22Rv1 (cell line): ENCODE measurements around the gene MAN1C1.

Source experiments
- H3K27ac ChIP-seq: fragments of 450-650 bp; 2 replicates; pipeline ENCODE4 v1.5.1; 2017
- CTCF ChIP-seq: fragments of 450-650 bp; IDR thresholded peaks from 2 replicates; pipeline ENCODE4 v1.5.1; 2017; ENCODE audit warnings: mild to moderate bottlenecking
- ZFX ChIP-seq: fragments of 450-650 bp; IDR thresholded peaks from 2 replicates; pipeline ENCODE4 v1.6.1; 2017; ENCODE audit warnings: antibody characterized with exemption, borderline replicate concordance

Gene MAN1C1

DNA sequence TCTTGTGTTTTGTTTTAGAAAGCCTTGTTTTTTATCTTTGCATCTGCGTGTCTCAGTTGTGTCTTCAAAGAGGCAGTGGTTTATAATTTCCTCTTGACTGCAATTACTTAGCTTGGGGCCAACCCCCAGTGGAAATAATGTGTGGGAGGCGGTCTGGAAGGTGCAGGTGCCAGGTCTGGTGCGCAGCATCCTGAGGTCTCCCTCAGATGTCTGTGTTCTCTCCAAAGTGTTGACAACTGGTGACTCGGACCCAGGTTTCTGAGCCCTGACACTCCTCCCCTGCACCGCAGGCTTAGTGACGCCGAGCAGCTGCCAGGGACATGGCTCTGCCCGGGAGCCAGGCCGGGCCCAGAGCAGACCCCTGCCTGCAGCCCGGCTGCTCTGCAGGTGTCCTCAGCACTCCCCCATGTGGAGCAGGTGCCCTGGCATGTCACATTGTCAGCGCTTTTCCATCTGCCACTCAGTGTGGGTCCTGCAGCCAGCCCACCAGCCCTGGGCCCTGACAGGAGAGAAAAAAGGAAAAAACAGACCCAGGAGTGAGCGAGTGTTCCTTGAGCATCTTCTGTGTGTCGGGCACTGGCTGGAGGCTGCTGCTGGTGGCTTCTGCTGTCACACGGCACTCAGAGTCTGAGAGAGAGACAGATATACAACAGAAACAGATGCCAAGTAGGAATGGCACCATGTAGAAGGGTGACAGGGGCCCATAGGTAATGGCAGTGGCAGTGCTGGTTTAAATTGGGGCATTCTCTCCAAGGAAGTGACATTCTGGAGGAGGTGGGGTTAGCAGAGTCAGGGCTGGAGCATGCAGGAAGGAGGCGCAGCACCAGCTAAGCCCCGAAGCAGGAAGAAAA lies 158.6 kb downstream of the MAN1C1 start:
- no peak for TF ChIP-seq ZFX
- peak; percentile 23; the same call in 1 of the 2 replicates for TF ChIP-seq CTCF
- H3K27ac ChIP-seq, result peak overlapping the region; percentile 100

- TF ChIP-seq CTCF (no peak), ZFX (no peak)
- peak overlapping the region; percentile 28 for H3K27ac ChIP-seq
Observed at GRCh38 chr1:25779388-25779787, 162.8 kb downstream of the MAN1C1 start.

DNA sequence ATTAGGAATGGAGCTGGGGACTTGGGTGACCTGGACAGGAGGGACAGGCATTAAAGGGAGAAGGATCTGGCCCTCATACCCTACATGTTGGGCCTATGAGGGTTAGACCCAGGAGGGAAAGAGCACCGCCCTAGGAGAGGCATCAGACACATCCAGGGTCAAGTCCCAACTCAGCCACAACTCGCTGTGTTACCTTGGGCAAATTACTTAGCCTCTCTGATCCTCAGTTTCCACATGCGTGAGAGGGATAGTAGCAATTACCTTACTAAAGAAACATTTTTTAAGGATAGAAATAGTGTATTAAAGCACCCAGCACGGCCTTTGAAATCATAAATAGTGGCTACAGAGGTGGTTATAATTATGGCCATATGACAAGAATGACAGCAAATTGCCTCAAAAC lies 163.3 kb downstream of the MAN1C1 start:
- peak overlapping the region; percentile 28 for H3K27ac ChIP-seq
- TF ChIP-seq CTCF (no peak), ZFX (no peak)

GRCh38 chr1:25780318-25781129 lies 163.9 kb downstream of the MAN1C1 start:
- TF ChIP-seq CTCF, result no peak
- no peak for TF ChIP-seq ZFX
- H3K27ac ChIP-seq, result no peak overlapping the region

GRCh38 chr1:25781130-25781433 lies 164.5 kb downstream of the MAN1C1 start:
- no peak overlapping the region for H3K27ac ChIP-seq

GRCh38 chr1:25782608-25783201 lies 166.1 kb downstream of the MAN1C1 start:
- no peak overlapping the region for H3K27ac ChIP-seq
- TF ChIP-seq ZFX (no peak), CTCF (no peak)

More at GRCh38 chr1:25781130-25781433, 164.5 kb downstream of the MAN1C1 start:
- TF ChIP-seq CTCF (no peak), ZFX (no peak)
